ENCODE results near the gene GAL3ST2. TPM values are rescaled to one million over a fixed set of nuclear protein-coding genes. Genes with fewer than 3 reads are reported as not detected.

Gene GAL3ST2
- total RNA-seq, 2 experiments from 2014 or later = 1.1 TPM; not detected in 1

- Histone ChIP-seq H3K9me3 (ENCODE audit: low read length) (no peaks in the 10 kb centered on the region), H3K79me2 (ENCODE audit: insufficient read depth, low read depth, low read length) (no peaks in the 10 kb centered on the region), H3K36me3 (ENCODE audit: insufficient read depth, low read length) (no peaks in the 10 kb centered on the region), H2AFZ (ENCODE audit: low read length) (no peak overlapping the region), H3K4me2 (ENCODE audit: low read length) (no peak overlapping the region), H3K4me3 (ENCODE audit: low read depth, low read length, poor library complexity, severe bottlenecking) (no peak overlapping the region), H3K4me1 (ENCODE audit: insufficient read depth, low read length, poor library complexity, severe bottlenecking) (no peaks in the 10 kb centered on the region), H3K9me2 (ENCODE audit: insufficient read depth, low read length) (no peaks in the 10 kb centered on the region), H3K27ac (ENCODE audit: low read depth, low read length, poor library complexity, severe bottlenecking) (no peak overlapping the region), H4K20me1 (ENCODE audit: insufficient read depth, low read length) (no peaks in the 10 kb centered on the region)
- TF ChIP-seq EZH2phosphoT487 (IDR thresholded peaks at IDR 0.05; ENCODE audit: borderline replicate concordance, low read depth, low read length) = no peak
- TF ChIP-seq CTCF (conservative IDR thresholded peaks at IDR 0.05; ENCODE audit: low read length) = no peak
- DNase-seq (ENCODE audit: low spot score) = no peak
- ChIA-PET CTCF (ENCODE audit: unreplicated experiment) (no interaction called here), POLR2A (no interaction called here)
- no TSS peak for BruUV-seq (replicated peaks)
- intact Hi-C loops (cut with micrococcal nuclease; ENCODE audit: unreplicated experiment) = no loop called here
Observed at GRCh38 chr2:241844066-241844728, 67.6 kb downstream of the GAL3ST2 start.

- H3K79me2 ChIP-seq (ENCODE audit: insufficient read depth, low read depth, low read length) = no peaks in the 10 kb centered on the region
- no peak overlapping the region for H2AFZ ChIP-seq (ENCODE audit: low read length)
- ChIA-PET POLR2A (no interaction called here), CTCF (ENCODE audit: unreplicated experiment) (no interaction called here)
- no peak overlapping the region for H3K27ac ChIP-seq (ENCODE audit: low read depth, low read length, poor library complexity, severe bottlenecking)
- no TSS peak for BruUV-seq (replicated peaks)
- TF ChIP-seq CTCF (conservative IDR thresholded peaks at IDR 0.05; ENCODE audit: low read length) = no peak
- no peak for TF ChIP-seq EZH2phosphoT487 (IDR thresholded peaks at IDR 0.05; ENCODE audit: borderline replicate concordance, low read depth, low read length)
- no peak overlapping the region for H3K4me3 ChIP-seq (ENCODE audit: low read depth, low read length, poor library complexity, severe bottlenecking)
- intact Hi-C loops (cut with micrococcal nuclease; ENCODE audit: unreplicated experiment) = no loop called here
- H3K36me3 ChIP-seq (ENCODE audit: insufficient read depth, low read length) = no peaks in the 10 kb centered on the region
- no peaks in the 10 kb centered on the region for H3K9me2 ChIP-seq (ENCODE audit: insufficient read depth, low read length)
- no peak for DNase-seq (ENCODE audit: low spot score)
- no peaks in the 10 kb centered on the region for H3K4me1 ChIP-seq (ENCODE audit: insufficient read depth, low read length, poor library complexity, severe bottlenecking)
- H3K9me3 ChIP-seq (ENCODE audit: low read length) = no peaks in the 10 kb centered on the region
- H3K4me2 ChIP-seq (ENCODE audit: low read length) = no peak overlapping the region
- H4K20me1 ChIP-seq (ENCODE audit: insufficient read depth, low read length) = no peaks in the 10 kb centered on the region
Observed at GRCh38 chr2:241844831-241845578, 68.4 kb downstream of the GAL3ST2 start.

- no peak overlapping the region for H2AFZ ChIP-seq (ENCODE audit: low read length)
- H3K79me2 ChIP-seq (ENCODE audit: insufficient read depth, low read depth, low read length) = no peaks in the 10 kb centered on the region
- no peaks in the 10 kb centered on the region for H3K4me1 ChIP-seq (ENCODE audit: insufficient read depth, low read length, poor library complexity, severe bottlenecking)
- H3K4me3 ChIP-seq (ENCODE audit: low read depth, low read length, poor library complexity, severe bottlenecking) = no peak overlapping the region
- ChIA-PET POLR2A (no interaction called here), CTCF (ENCODE audit: unreplicated experiment) (no interaction called here)
- no peak for TF ChIP-seq CTCF (conservative IDR thresholded peaks at IDR 0.05; ENCODE audit: low read length)
- TF ChIP-seq EZH2phosphoT487 (IDR thresholded peaks at IDR 0.05; ENCODE audit: borderline replicate concordance, low read depth, low read length) = no peak
- intact Hi-C loops (cut with micrococcal nuclease; ENCODE audit: unreplicated experiment) = no loop called here
- H3K27ac ChIP-seq (ENCODE audit: low read depth, low read length, poor library complexity, severe bottlenecking) = no peak overlapping the region
- no peak for DNase-seq (ENCODE audit: low spot score)
- no TSS peak for BruUV-seq (replicated peaks)
- no peaks in the 10 kb centered on the region for H3K9me3 ChIP-seq (ENCODE audit: low read length)
- H3K9me2 ChIP-seq (ENCODE audit: insufficient read depth, low read length) = no peaks in the 10 kb centered on the region
- no peak overlapping the region for H3K4me2 ChIP-seq (ENCODE audit: low read length)
- H4K20me1 ChIP-seq (ENCODE audit: insufficient read depth, low read length) = no peaks in the 10 kb centered on the region
- H3K36me3 ChIP-seq (ENCODE audit: insufficient read depth, low read length) = no peaks in the 10 kb centered on the region
Observed at GRCh38 chr2:241846406-241846805, 69.8 kb downstream of the GAL3ST2 start.
